Stimulated activated CD4-positive, alpha-beta T cell treated with anti-CD3 and anti-CD28 coated beads, Interleukin-2, amount 100 ng/mL, for 4 hours (primary cell): ENCODE measurements around the gene DNMBP.
A peak's percentile ranks its signal among the peaks of the same experiment; 100 is the strongest.
"Not testable (repeated sequence)": the region's sequence is repeated elsewhere in the genome, so short reads cannot be mapped to it uniquely, and the experiment has no call there.

Experiments used
- DNase-seq: peaks from one replicate; pipeline ENCODE4 v3.0.0-alpha.2; 2020; ENCODE audit warnings: low read depth

DNMBP gene

DNA sequence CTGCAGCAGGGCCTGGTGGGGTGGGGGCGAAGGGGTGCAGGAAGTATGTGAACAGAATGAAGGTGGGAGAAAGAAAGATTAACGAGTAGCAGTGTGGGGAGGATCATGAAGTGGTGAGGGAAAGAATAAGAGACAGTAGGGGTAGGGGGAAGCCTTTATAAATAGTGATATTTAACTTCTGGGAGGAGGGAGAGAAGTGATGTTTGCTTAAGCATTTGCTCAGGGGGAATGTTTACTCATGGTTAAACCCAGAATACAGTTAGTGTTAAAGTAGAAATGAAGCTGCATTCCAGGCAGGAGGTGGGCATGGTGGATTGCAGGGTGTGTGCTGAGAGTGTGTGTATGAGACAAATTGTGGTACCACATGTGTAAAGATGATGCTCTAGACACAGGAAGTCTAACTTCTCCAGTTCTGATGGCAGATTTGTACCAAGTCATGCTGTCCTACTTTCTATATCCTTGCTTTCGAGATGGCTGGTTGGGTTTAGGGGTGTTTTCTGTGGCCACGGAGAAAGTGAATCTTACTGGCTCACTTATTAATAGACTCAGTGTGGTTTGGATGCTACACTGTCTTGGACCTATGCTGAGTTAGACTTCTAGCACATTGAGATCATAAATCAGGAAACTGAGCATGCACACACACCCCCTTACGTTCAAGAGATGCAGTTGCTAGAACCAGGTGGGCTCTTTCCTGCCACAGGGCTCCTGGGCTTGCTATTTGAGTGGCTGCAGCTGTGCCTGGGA lies 10.6 kb upstream of the DNMBP start:
- no peak for DNase-seq

GRCh38 chr10:100019787-100020141 lies 10.0 kb upstream of the DNMBP start:
- DNase-seq = no peak

DNA sequence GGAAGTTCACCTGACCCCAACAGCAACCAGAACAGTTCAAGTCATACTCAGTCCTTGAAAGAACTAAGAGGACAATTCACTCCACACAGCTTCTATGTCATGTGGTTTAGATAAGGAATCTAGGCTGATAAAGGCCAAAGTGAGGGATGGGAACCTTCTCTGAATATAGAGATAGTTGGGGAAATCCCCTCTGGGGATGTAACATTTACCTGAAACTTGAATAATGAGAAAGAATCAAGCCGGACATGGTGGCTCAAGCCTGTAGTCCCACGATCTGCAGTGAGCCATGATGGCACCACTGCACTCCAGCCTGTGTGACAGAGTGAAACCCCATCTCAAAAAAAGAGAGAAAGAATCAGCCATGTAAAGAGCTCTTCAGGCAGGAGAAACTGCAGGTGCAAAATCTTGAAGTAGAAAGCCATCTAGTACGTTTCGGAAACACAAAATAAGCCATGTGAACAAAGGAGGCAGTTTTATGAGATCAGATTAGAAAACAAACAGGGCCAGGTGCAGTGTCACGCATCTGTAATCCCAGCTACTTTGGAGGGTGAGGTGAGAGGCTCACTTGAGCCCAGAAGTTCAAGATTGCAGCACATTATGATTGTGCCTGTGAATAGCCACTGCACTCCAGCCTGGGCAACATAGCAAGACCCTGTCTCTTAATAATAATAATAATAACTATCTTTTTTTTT lies 4.5 kb upstream of the DNMBP start:
- no peak for DNase-seq

GRCh38 chr10:100013621-100014020 lies 3.9 kb upstream of the DNMBP start:
- DNase-seq = no peak

DNA sequence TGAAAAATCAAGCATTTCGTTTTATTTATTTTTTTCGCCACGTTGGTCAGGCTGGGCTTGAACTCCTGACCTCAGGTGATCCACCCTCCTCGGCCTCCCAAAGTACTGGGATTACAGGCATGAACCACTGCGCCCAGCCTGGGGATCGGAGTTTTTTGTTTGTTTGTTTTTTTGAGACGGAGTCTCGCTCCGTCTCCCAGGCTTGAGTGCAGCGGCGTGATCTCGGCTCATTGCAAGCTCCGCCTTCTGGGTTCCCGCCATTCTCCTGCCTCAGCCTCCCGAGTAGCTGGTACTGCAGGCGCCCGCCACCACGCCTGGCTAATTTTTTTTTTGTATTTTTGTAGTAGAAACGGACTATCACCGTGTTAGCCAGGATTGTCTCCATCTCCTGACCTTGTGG lies 2.2 kb upstream of the DNMBP start:
- not testable (repeated sequence) for DNase-seq

- no peak for DNase-seq
Measured at GRCh38 chr10:100009283-100009792, 409 bp downstream of the DNMBP start.

DNA sequence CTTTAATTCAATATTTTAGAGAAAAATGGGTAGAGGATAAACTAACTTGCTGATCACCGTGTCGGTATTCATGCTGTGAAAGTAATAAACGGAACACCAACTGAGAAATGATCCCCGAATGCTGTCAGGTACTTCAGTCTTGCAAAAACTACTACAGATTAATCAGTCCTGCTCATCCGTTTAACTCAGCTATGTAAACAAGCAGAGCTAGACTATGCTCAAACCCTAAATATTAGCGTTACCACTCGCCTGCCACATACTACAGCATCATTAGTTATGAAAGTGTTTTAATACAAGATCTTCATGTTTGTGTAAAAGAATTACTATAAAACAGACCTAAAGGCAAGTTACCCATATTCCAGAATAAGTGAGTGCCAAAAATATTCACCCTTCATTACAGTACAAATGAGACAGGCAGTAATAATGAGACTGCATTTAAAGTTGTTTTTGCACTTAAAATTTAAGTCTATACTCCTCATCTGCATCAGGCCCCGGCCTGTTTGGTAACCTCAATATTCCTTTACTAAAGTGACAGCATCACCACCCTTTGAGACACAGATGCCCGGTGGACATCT lies 952 bp downstream of the DNMBP start:
- no peak for DNase-seq

DNA sequence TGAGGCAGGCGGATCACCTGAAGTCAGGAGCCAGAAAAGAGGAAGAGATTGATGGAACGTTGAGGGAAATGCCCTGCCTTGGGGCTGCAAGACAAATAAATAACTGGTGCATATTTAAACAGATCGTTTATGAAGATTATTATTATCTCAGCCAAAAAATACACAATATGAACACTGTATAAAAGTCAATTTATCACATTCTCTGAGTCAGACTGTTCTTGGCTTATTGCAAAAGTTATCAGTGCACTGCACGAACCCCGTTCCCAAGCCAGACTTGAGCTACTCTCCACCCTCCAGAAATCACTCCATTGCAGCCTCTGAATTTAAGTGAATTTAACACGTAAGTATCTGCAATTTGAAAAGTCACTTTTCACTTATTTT lies 1.6 kb downstream of the DNMBP start:
- DNase-seq = no peak

GRCh38 chr10:100007231-100008141 lies 2.3 kb downstream of the DNMBP start:
- DNase-seq = no peak

- peak; percentile 11 for DNase-seq
Measured at GRCh38 chr10:100006243-100006886, 3.4 kb downstream of the DNMBP start.

DNA sequence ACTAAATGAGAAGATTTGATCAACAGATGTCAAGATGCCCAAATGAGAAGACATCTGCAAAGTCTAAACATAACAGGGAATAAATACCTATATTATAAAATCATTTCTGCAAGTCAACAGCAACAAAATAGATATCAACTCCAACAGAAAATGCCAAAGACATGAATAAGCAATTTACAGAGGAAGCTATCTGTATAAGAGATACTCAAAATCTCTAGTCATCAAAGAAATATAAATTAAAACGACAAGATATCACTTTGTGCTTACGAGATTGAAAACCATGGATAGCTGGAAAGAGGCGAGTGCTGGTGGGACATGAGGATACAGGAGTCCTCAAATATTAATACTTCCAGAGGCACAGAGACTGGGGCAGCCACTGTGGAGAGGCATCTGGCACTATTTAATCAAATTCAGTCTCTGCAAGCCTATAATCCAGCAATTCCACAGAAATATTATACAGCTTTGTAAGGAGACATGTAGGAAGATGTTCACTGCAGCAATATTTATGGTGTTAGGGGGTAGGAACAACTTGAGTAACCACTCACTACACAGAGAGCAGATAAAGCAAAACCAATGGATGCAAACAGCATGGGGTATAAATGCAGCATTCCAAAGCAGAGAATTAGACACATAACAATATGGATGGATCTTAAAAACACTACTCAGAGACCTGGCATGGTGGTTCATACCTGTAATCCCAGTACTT lies 4.8 kb downstream of the DNMBP start:
- no peak for DNase-seq

GRCh38 chr10:100000109-100000644 lies 9.6 kb downstream of the DNMBP start:
- no peak for DNase-seq

- no peak for DNase-seq
Measured at GRCh38 chr10:99999319-100000108, 10.2 kb downstream of the DNMBP start.

- no peak for DNase-seq
Measured at GRCh38 chr10:99998889-99999288, 10.9 kb downstream of the DNMBP start.

- DNase-seq = no peak
Measured at GRCh38 chr10:99996671-99997648, 12.8 kb downstream of the DNMBP start.

DNA sequence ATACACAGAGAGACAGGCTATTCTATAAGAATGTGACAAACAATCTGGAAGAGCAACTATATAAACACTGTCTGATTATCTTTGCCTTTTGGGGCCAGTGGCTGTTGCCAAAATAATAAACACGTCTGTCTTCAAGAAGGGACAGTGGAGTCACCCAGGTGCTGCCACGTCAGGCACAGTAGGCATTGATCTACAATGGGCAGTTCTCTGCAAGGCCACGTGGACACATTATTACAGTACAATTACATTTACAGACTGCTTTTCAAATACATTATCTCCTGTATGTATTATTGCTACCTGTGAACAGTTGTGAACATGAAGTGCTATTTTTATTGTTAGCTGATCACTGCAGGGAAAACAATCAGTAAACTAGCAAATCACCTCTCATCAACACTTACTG lies 14.0 kb downstream of the DNMBP start:
- DNase-seq = no peak

DNA sequence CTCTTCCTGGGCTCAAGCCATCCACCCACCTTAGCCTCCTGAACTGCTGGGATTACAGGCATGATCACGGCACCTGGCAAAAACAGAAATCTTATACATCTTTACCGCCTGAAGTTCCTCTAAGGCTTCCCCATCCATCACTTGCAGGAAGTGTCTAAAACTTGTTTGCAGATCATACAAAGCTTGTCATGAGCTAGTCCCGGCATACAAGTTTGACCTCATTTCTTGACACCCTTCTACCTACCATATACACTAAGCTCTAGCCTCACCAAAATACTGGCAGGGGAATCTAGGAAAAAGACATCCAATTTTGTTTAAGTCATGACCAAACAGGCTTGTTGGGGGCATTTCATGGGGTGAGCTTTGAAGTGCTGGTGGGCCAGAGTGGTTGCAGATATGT lies 14.5 kb downstream of the DNMBP start:
- no peak for DNase-seq

DNA sequence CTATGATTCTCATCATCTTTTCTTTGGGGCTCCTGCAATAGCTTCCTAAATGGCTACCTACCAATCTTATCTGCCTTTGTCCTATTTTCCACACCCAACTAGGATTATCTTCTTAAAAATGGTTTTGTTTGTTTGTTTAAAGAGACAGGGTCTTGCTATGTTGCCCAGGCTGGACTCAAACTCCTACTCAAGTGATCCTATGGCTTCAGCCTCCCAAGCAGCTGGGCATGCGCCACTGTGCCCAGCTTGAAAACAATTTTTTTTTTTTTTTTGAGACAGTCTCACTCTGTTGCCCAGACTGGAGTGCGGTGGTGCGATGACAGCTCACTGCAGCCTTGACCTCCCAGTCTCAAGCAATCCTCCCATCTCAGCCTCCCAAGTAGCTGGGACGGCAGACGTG lies 14.9 kb downstream of the DNMBP start:
- DNase-seq = no peak
